Spleen (tissue), 11 donors: ENCODE data around the gene PARP6. TPM values are rescaled to one million over a fixed set of nuclear protein-coding genes. Genes with fewer than 3 reads are reported as not detected.

Source experiments
- DNase-seq: peaks from one replicate; pipeline ENCODE4 v3.0.0-alpha.2; 2020
- H3K27ac ChIP-seq, 8 donors: fragments of 200-600 bp; sonication (generic) in 7 of 8; 1 replicate in 4 of 8; 2 replicates in 4 of 8; pipeline versions ENCODE4 v1.5.0 to v1.8.0; 2016 to 2021; ENCODE audit warnings: inconsistent platforms in 4 of 8, mild to moderate bottlenecking in 4 of 8, moderate library complexity in 1 of 8
- H3K27me3 ChIP-seq, 7 donors: fragments of 200-600 bp; sonication (generic) in 6 of 7; replicated peaks in 1 of 7; 1 replicate in 4 of 7; 2 replicates in 3 of 7; pipeline versions ENCODE4 v1.5.0 to v1.8.0; 2016 to 2021; ENCODE audit warnings: inconsistent platforms in 3 of 7, mild to moderate bottlenecking in 1 of 7
- H3K36me3 ChIP-seq, 6 donors: fragments of 200-600 bp; sonication (generic) in 5 of 6; 1 replicate in 4 of 6; 2 replicates in 2 of 6; pipeline versions ENCODE4 v1.5.0 to v1.8.0; 2016 to 2021; ENCODE audit warnings: inconsistent platforms in 2 of 6
- H3K4me1 ChIP-seq, 6 donors: fragments of 200-600 bp; sonication (generic) in 5 of 6; 1 replicate in 3 of 6; 2 replicates in 3 of 6; pipeline versions ENCODE4 v1.5.0 to v1.8.0; 2016 to 2021; ENCODE audit warnings: inconsistent platforms in 3 of 6
- H3K4me3 ChIP-seq, 8 donors: fragments of 200-600 bp; sonication (generic) in 7 of 8; 1 replicate in 4 of 8; 2 replicates in 4 of 8; pipeline versions ENCODE4 v1.5.0 to v1.8.0; 2016 to 2021; ENCODE audit warnings: inconsistent platforms in 4 of 8, mild to moderate bottlenecking in 4 of 8, moderate library complexity in 2 of 8
- H3K9me3 ChIP-seq, 8 donors: fragments of 200-600 bp; sonication (generic) in 7 of 8; 1 replicate in 4 of 8; 2 replicates in 4 of 8; pipeline versions ENCODE4 v1.5.0 to v1.8.0; 2016 to 2021; ENCODE audit warnings: inconsistent platforms in 4 of 8
- CTCF ChIP-seq, 11 experiments: fragments of 200-600 bp in 7 of 11; fragments of 450-650 bp in 4 of 11; sonication (generic) in 4 of 11; IDR thresholded peaks in 8 of 11; conservative IDR thresholded peaks in 3 of 11; 1 replicate in 7 of 11; 2 replicates in 4 of 11; pipeline versions ENCODE4 v1.4.0 to v1.8.0; 2016 to 2021; ENCODE audit warnings: antibody characterized with exemption in 11 of 11, inconsistent platforms in 4 of 11, mild to moderate bottlenecking in 1 of 11
- POLR2A ChIP-seq, 3 donors: fragments of 450-650 bp; IDR thresholded peaks; one replicate each; pipeline ENCODE4 v1.5.1; 2017; ENCODE audit warnings: antibody characterized with exemption in 3 of 3, mild to moderate bottlenecking in 1 of 3
- POLR2AphosphoS5 ChIP-seq, 3 donors: sonication (generic); formaldehyde crosslinking; IDR thresholded peaks; one replicate each; pipeline ENCODE4 v1.5.1; 2017; ENCODE audit warnings: antibody characterized with exemption in 3 of 3
- WGBS, 5 donors: extraction: QIAGEN DNeasy Blood & Tissue Kit in 3 of 5; methylation state at CpG; one replicate each; pipeline versions ENCODE4 v1.1.5 to v1.1.7; 2013 to 2018; 5-methylcytosine and 5-hydroxymethylcytosine counted together
- intact Hi-C: fragments of 100-400 bp; cut with DNase I; formaldehyde crosslinking; loops from one replicate; pipeline ENCODE4 v1.15.0; 2023; ENCODE audit warnings: low total_unique reads
- polyA plus RNA-seq, 3 donors: library from polyadenylated mRNA; stranded (reverse); fragments of 200-250 nt; gene quantifications; one replicate each; pipeline ENCODE4 v1.2.1, GENCODE V29; 2013
- total RNA-seq, 7 donors: library from RNA; depleted of rRNA in 3 of 7; stranded (reverse); fragments of >200 nt in 3 of 7; fragmentation: NEBNext Ultra II Directional in 4 of 7; extraction: Animal tissue kit (Norgen Biotek cat#: 25700) in 4 of 7; gene quantifications; one replicate each; pipeline versions ENCODE4 v1.1.0 to v1.2.1, GENCODE V29; 2016 to 2021
- donor health status: healthy with polysubstance abuse.
- donor health status: DM: no; HTN: no; CAD: no; lungs with moderate emphysema.
- donor health status: DM: no; HTN: no; CAD: no.
- donor health status: Bipolar disorder and iron deficiency.
- donor health status: healthy.
- donor health status: DM: no; HTN: no; CAD: no.
- donor health status: DM: yes; HTN: yes; CAD: no.

Gene PARP6
- total and polyA plus RNA-seq, 10 donors, result 43.9 to 99.5 (median 69.1) TPM

- 84 to 95% (median 91%) methylated on average over 5 of the region's 5 CpGs for WGBS, 5 donors
- intact Hi-C loops, result no loop called here
- peaks cover 0 to 8% (median 5%) of the 10 kb centered on the region in 6 donors for H3K4me1 ChIP-seq
- TF ChIP-seq POLR2A (IDR thresholded peaks at IDR 0.05), result no peak
- no peak for TF ChIP-seq POLR2AphosphoS5 (IDR thresholded peaks at IDR 0.05)
- no peak for TF ChIP-seq CTCF (IDR thresholded peaks at IDR 0.05 in 8 of 11, conservative IDR thresholded peaks at IDR 0.05 in 3 of 11)
- H3K36me3 ChIP-seq, result peaks cover 7 to 100% (median 88%) of the 10 kb centered on the region in 6 donors
- H3K4me3 ChIP-seq, result no peak overlapping the region
- no peaks in the 10 kb centered on the region for H3K9me3 ChIP-seq
- no peak for DNase-seq
- no peak overlapping the region for H3K27ac ChIP-seq
- H3K27me3 ChIP-seq, result no peaks in the 10 kb centered on the region
Observed at GRCh38 chr15:72265031-72265430, 7.3 kb downstream of the PARP6 start.

GRCh38 chr15:72252663-72253299 lies 19.6 kb downstream of the PARP6 start:
- TF ChIP-seq POLR2AphosphoS5 (IDR thresholded peaks at IDR 0.05), result no peak
- TF ChIP-seq CTCF (IDR thresholded peaks at IDR 0.05 in 8 of 11, conservative IDR thresholded peaks at IDR 0.05 in 3 of 11), result no peak
- TF ChIP-seq POLR2A (IDR thresholded peaks at IDR 0.05), result no peak
- H3K4me1 ChIP-seq, result no peaks in the 10 kb centered on the region
- no peak overlapping the region for H3K4me3 ChIP-seq
- no peaks in the 10 kb centered on the region for H3K27me3 ChIP-seq
- intact Hi-C loops, result no loop called here
- no peaks in the 10 kb centered on the region for H3K9me3 ChIP-seq
- 93 to 98% (median 95%) methylated on average over 10 of the region's 10 CpGs for WGBS, 5 donors
- no peak overlapping the region for H3K27ac ChIP-seq
- H3K36me3 ChIP-seq, result peaks cover 5 to 100% (median 93%) of the 10 kb centered on the region in 6 donors
- DNase-seq, result no peak

DNA sequence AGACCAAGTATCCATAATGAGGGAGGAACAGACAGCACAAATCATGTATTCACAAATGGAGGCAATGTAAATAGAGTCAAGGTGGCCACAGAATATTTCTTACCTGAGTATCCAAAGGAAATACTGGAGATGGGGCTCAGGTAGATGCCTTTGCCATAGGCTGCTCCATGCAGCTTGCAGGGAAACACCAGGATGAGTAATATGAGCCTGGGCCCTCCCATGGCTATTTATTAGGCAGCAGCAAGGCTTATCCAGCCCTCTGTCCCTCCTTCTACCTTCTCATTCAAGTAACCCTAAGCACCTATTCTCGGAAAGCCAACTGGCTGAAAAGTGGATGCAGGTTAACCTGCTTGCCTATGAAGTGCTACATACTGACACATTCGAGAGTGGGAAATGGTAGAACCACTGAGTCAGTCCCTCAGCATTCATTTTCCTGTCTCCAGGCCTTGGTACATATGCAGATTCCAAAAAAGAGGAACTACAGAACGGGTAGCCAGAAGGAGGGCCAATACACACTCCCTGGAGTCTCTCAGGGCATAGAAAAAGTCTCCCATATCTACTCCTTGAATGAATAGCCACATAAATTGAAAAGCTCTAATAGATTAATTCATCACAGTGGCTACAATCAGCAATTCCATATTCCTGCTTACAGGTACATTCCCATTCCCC lies 23.1 kb downstream of the PARP6 start:
- Histone ChIP-seq H3K36me3 (peaks cover 2 to 100% (median 78%) of the 10 kb centered on the region in 6 donors), H3K9me3 (no peaks in the 10 kb centered on the region), H3K4me3 (no peak overlapping the region), H3K27ac (no peak overlapping the region), H3K27me3 (no peaks in the 10 kb centered on the region), H3K4me1 (no peaks in the 10 kb centered on the region)
- intact Hi-C loops, result no loop called here
- no peak for DNase-seq
- no peak for TF ChIP-seq POLR2A (IDR thresholded peaks at IDR 0.05)
- TF ChIP-seq POLR2AphosphoS5 (IDR thresholded peaks at IDR 0.05), result no peak
- TF ChIP-seq CTCF (IDR thresholded peaks at IDR 0.05 in 8 of 11, conservative IDR thresholded peaks at IDR 0.05 in 3 of 11), result no peak
- 65 to 78% (median 77%) methylated on average over 3 of the region's 3 CpGs for WGBS, 5 donors

GRCh38 chr15:72248514-72248913 lies 23.8 kb downstream of the PARP6 start:
- Histone ChIP-seq H3K36me3 (peaks cover 2 to 100% (median 74%) of the 10 kb centered on the region in 6 donors), H3K4me3 (no peak overlapping the region), H3K27me3 (no peaks in the 10 kb centered on the region), H3K27ac (no peak overlapping the region), H3K9me3 (no peaks in the 10 kb centered on the region), H3K4me1 (no peaks in the 10 kb centered on the region)
- intact Hi-C loops, result no loop called here
- no peak for DNase-seq
- no peak for TF ChIP-seq CTCF (IDR thresholded peaks at IDR 0.05 in 8 of 11, conservative IDR thresholded peaks at IDR 0.05 in 3 of 11)
- no peak for TF ChIP-seq POLR2AphosphoS5 (IDR thresholded peaks at IDR 0.05)
- TF ChIP-seq POLR2A (IDR thresholded peaks at IDR 0.05), result no peak
- 96 to 100% (median 97%) methylated on average over 1 of the region's 1 CpG for WGBS, 5 donors
